GF-D8 (cell line): ENCODE measurements around the gene NPL.

Source experiments
- DNase-seq: peaks from one replicate; lab custom pipeline; 2025; lab: John Stamatoyannopoulos, UW

NPL gene, protein sequence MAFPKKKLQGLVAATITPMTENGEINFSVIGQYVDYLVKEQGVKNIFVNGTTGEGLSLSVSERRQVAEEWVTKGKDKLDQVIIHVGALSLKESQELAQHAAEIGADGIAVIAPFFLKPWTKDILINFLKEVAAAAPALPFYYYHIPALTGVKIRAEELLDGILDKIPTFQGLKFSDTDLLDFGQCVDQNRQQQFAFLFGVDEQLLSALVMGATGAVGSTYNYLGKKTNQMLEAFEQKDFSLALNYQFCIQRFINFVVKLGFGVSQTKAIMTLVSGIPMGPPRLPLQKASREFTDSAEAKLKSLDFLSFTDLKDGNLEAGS

DNA sequence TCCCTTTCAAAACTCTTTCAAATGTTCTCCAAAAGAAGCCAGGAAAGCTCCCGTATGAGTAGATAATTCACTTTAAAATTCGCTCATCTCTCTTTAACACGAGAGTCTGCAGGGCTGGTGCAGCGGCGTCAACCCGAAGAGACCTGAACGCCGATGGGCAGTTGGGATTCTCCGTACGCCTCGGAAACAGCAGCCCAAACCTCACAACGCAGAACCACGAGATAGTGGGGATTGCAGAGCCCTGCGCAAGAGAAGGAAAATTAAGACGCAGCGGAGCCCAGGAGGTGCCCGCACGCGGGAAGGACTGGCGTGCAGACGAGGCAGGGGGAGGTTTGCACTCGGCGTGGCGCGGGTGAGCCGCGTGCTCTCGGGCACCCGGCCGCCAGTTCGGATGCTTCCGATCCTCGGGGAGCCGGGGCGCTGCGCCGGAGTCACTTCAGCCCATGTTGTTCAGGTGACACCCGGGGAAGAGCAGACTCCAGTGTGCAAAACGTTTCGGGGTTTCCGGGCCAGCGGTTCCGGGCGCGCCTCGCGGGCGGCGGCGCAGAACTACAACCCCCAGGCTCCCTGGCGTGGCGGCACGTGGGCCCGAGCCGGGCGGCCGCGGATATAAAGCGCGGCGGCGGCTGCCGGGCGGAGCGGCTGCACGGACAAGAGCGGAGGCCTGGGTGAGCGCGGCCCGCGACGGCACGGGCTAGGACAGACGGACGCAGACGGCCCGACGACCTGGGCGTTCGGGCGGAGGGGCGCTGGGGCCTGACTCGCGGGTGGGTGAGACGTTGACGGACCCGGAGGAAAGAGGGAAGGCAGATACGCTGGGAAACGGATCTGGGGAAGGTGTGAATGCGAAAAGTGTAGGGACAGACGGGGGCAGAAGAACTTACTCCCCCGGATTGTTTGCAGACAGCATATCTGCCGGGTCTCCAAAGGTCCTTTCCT, at the start of gene NPL:
Gene NPL, plus strand, starts transcription at position 636 of the 939 bp plus-strand sequence. CDS start 4,599 bp downstream, outside the sequence.
- peak; percentile 52 for DNase-seq

- DNase-seq: no peak
Observed at GRCh38 chr1:182740120-182740519, 49.5 kb upstream of the NPL start.

GRCh38 chr1:182742780-182743179, 46.8 kb upstream of the NPL start:
- no peak for DNase-seq

DNA sequence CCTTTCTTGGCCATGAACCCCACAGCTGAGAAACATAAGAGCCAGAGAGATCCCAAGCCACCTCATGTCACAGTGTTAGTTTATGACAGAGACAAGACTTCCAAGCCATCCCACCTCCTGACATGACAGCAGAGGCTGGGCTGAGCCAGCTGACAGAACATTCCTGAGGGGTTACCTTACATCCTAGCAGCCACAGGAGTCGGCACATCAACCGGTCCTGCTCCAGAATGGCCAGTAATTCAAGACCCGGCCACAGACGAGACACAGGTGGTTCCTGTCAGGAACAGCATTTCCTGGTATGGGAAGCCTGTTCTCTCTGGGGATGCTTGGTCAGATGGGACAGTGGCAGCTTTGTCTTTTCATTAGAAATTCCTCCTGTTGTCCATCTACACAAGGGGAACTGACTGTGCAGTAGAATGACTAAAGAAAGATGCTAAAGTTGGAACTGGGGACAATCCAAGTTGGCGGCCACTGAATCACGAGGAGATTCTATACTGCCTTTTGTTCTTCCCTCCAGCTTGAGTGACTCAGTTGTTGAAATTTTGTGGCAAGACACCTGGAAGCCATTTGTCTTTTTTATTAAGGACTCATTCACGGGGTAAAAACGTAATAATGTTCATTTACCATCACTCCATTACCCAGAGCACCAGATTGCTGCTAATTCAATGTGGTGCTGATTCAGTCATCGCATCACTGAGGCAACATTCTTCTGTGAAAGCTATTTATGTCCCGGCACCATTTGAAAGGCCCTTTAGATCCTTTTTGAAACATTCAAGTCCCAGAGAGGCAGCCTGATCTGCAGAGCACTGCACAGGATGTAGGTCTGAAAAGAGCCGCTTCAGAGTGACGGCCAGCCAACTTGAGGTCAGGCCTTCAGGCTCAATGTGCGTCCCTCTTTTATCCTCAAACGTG, 37.2 kb upstream of the NPL start:
- no peak for DNase-seq

- DNase-seq: no peak
Observed at GRCh38 chr1:182754087-182754486, 35.5 kb upstream of the NPL start.

DNA sequence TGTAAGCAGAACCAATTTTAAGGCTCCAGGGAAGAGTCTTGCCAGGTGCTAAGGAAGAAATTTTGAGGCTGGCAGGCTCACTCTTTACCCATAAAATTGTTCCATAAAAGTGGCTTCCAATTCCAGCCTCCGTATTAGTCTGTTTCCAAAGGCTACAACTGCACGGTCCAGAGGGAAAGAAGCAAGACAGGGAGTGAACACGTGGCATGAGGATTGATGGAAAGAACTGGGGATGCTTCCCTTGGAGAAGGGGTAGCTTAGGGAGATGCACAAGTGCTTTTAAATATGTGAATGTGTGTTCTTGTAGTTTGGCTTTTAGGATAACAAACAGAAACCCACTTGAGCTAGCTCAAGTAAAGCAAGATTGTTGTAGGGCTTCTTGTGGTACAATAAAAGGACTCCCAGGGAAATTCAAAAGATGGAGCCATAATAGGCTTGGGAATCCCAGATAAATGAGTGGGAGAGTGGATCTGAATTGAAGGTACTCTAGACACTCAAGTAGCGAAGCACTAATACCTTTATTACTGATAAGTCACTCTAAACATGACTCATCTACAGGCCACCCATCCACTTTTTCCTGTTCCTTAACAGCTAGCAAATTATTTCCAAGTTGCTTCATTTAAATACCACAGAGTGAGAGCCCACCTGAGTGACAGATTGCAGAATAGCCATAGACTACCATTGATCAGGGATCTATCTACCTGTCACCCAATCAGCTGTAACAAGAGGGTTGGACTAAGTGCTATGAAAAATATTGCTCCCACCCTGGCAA, 34.8 kb upstream of the NPL start:
- DNase-seq: no peak

GRCh38 chr1:182755632-182756031, 33.9 kb upstream of the NPL start:
- no peak for DNase-seq

GRCh38 chr1:182756423-182756822, 33.1 kb upstream of the NPL start:
- DNase-seq: no peak

GRCh38 chr1:182761396-182762395, 27.9 kb upstream of the NPL start:
- no peak for DNase-seq

GRCh38 chr1:182762536-182762935, 27.0 kb upstream of the NPL start:
- no peak for DNase-seq

DNA sequence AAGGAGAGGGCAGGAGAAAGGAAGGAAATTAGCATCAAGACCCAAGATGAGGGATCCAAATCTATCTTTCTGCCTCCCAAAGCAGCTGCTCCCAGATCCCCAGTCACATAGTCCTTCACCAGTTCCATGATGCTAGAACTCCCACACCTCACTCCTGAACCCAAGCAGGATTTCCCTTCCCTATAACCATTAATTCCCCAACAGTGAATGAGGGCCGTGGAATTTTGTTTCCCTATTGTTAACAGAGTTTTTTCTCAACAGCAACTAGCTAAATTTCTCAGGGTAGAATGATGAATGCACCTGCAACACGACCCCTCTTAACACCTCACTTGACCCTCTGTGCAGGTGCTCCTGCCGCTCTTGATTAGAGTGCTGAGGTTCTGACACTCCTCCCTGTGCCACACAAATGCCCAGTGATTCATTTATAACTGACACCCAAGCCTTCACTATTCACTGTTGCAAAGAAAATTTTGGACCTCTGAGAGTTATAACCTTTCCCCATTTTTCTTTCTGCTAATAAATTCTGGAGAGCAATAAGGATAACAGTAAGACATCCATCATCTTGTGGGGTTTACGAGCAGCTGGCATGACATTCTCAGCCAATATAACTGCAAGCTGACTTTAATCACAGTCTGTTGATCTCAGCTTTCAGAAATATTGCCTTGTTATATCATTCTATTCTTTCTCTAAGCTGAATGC, 25.4 kb upstream of the NPL start:
- no peak for DNase-seq

DNA sequence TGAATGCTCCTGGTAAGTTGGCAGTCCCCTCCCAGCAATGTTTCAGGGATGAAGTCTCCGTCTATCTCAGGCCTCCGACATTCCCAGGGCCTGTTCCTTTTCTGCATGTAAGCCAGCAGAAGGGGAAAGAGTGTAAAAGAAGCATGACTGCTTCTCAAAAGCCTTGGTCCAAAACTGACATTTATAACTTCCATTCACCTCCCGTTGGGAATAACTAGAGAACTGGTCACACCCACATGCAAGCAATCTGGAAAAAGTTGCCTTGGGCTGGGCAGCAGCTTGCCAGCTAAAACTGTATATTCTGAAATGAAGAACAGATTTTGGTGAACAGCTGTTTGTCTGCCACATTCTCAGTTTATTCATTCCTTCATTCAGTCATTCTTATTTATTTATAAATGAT, 24.2 kb upstream of the NPL start:
- DNase-seq: no peak

- no peak for DNase-seq
Observed at GRCh38 chr1:182766050-182766449, 23.5 kb upstream of the NPL start.

DNA sequence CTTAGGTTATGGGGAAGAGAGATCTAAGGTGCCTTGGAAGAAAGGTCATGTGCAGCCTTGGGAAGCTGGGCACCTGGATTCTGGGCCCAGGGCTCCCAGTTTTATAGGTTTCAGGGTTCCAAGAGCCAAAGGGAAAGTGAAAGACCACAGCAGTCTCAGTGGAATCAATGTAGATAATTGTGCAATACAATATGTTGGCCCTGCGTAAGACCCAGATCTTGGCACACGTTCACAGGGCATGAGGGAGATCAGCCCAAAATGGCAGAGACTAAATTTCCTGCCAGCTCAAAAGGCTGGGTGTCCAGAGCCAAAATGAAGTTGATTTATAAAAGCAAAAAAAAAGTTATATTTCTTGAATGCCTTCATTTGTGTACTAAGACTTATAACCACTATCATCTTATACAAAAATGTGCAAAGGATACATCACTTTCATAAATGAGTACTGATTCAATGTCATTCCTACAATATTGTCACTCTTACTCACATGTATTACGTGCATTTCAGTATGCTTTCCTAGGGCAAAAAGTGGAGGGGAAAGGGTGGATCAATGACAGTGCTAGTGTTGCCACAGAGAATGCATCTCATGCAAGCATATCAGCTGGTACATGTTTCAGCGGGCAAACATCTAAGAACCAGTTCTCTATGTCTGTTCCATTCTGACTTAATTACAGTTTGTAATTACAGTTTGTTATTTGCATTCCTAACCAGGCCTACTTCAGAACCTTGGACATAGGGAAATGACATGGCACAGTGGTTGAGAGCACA, 22.5 kb upstream of the NPL start:
- DNase-seq: no peak

DNA sequence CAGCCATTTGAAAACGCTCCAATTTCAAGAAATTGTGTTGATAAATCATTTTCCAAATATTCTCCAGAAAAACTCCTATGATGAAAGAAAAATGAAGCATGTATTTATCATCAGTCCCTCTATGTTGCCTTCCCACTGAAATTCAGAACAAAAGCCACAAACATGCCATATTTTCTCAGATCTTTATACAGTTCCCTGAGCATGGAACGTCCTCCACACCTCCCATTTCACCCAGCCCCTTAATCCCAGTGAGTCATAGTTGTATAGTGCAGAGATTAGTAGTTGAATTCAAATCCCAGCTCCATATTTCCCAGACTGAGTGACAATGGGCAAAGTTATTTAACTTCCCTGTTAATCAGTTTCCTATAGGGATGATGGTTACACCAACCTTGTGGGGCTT, 20.6 kb upstream of the NPL start:
- no peak for DNase-seq

DNA sequence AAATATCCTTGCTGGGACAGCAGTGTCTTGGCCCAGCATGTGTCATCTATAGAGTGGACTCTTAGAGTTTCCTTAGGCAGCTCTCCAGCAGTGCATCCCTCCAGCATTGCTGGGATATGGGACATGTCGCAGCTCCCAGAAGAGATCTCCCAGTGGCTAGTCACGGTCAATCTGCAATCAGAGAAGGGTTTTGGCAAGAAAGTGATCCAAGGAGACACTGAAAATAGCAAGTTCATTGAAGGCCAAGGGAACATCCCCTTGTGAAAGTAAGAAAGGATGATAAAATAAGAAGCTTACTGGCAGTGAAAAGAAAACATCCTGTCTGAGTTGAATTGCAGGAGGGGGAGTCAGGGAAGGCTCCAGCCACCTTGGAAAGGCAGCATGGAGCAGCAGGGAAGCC, 19.3 kb upstream of the NPL start:
- DNase-seq: no peak

- no peak for DNase-seq
Observed at GRCh38 chr1:182771187-182771984, 18.2 kb upstream of the NPL start.

- DNase-seq: no peak
Observed at GRCh38 chr1:182777386-182777785, 12.2 kb upstream of the NPL start.
